Measurements from ENCODE around the gene NAPSA. TPM values are rescaled to one million over a fixed set of nuclear protein-coding genes. Genes with fewer than 3 reads are reported as not detected.

The NAPSA gene
- total and polyA plus RNA-seq, 2 of the 8 experiments (the other 6 are each of a cell fraction or from before 2014, with no cell fraction given): 0.71 to 0.73 TPM

- H3K4me3 ChIP-seq (ENCODE audit: extremely low read depth in 1 of 4, insufficient read depth in 2 of 4, low read depth in 3 of 4, low read length in 4 of 4): no peak overlapping the region
- peaks cover 3% of the 10 kb centered on the region; the same call in 1 of the 2 replicates for H3K79me1 ChIP-seq (ENCODE audit: low read depth, low read length)
- no peak overlapping the region for H3K56ac ChIP-seq (replicated peaks; ENCODE audit: insufficient read length, low read depth, low read length)
- H3K9me3 ChIP-seq (ENCODE audit: insufficient read depth in 2 of 2, low read depth in 1 of 2, low read length in 1 of 2): no peaks in the 10 kb centered on the region
- H3K79me2 ChIP-seq (ENCODE audit: control insufficient read depth in 1 of 2, insufficient read depth in 2 of 2, low read length in 2 of 2): peaks cover 0 to 4% of the 10 kb centered on the region in 2 experiments; a peak in 1 of 4 replicates
- no peak overlapping the region for H3K27ac ChIP-seq (ENCODE audit: low read depth, low read length)
- TF ChIP-seq CTCF (IDR thresholded peaks at IDR 0.05; ENCODE audit: control extremely low read depth in 1 of 3, insufficient read depth in 1 of 3, low read depth in 1 of 3, low read length in 3 of 3) (peak in 2 of 3 experiments; percentile 6; a peak in 2 of 4 replicates), JUN (IDR thresholded peaks at IDR 0.05; ENCODE audit: low read depth, low read length) (no peak)
- no peak overlapping the region for H2AFZ ChIP-seq (ENCODE audit: low read length)
- H4K8ac ChIP-seq (ENCODE audit: extremely low read depth, insufficient read depth, low read length): peak overlapping the region; percentile 46; the same call in 1 of the 2 replicates
- H3K23ac ChIP-seq (ENCODE audit: insufficient read length): no peak overlapping the region
- H2AK5ac ChIP-seq (ENCODE audit: low read depth, low read length): no peak overlapping the region
- H3K14ac ChIP-seq (ENCODE audit: insufficient read length): no peak overlapping the region
- peaks cover 6 to 41% (median 24%) of the 10 kb centered on the region in 4 experiments for H3K36me3 ChIP-seq (ENCODE audit: control insufficient read depth in 2 of 4, insufficient read depth in 4 of 4, low read length in 3 of 4)
- no peak for FAIRE-seq
- no peak overlapping the region for H3K4me2 ChIP-seq (ENCODE audit: insufficient read depth in 1 of 2, low read depth in 2 of 2, low read length in 2 of 2)
- POLR2A ChIA-PET (ENCODE audit: partially characterized antibody): interaction anchor here (0.7 to 2.3 kb wide), 5 partner anchors 16 to 26 kb away, joined by 3 to 15 read pairs (median 3); partner anchors contain the start of genes POLD1 and SPIB
- no peaks in the 10 kb centered on the region for H3K4me1 ChIP-seq (replicated peaks in 1 of 4; ENCODE audit: control insufficient read depth in 3 of 4, insufficient read depth in 4 of 4, low read length in 3 of 4)
- no peak overlapping the region for H3K4ac ChIP-seq (replicated peaks; ENCODE audit: insufficient read length, low read depth, low read length)
- H2BK15ac ChIP-seq (ENCODE audit: low read length): no peak overlapping the region
- H4K91ac ChIP-seq (replicated peaks; ENCODE audit: insufficient read length, low read length): no peak overlapping the region
- no peak overlapping the region for H2BK20ac ChIP-seq (ENCODE audit: low read length)
- 0 out of 2 replicates have a peak overlapping the region, but pooled peaks have one; percentile 16 for H2BK5ac ChIP-seq (ENCODE audit: low read depth, low read length)
- H2BK120ac ChIP-seq (replicated peaks; ENCODE audit: low read depth, low read length): no peak overlapping the region
- no peak for DNase-seq (ENCODE audit: low read depth in 1 of 2, low spot score in 2 of 2)
- WGBS, 2 experiments (ENCODE audit: extremely low coverage in 1 of 2, insufficient coverage in 1 of 2, insufficient read length in 1 of 2, insufficient replicate concordance in 2 of 2, low coverage in 1 of 2, low lambda C conversion rate in 2 of 2, missing lambda C conversion rate in 1 of 2): 93% methylated on average over 32 of the region's 48 CpGs; no CpG with 5 or more reads in 1 of the 2 experiments
- H3K23me2 ChIP-seq (ENCODE audit: low read depth, low read length): no peaks in the 10 kb centered on the region
- no peaks in the 10 kb centered on the region for H3K27me3 ChIP-seq (replicated peaks in 1 of 4; ENCODE audit: control insufficient read depth in 3 of 4, extremely low read depth in 1 of 4, insufficient read depth in 3 of 4, low read length in 3 of 4)
- no peak overlapping the region for H2BK12ac ChIP-seq (ENCODE audit: low read depth, low read length)
- CTCF ChIA-PET (ENCODE audit: partially characterized antibody): interaction anchor here (0.5 to 1.3 kb wide), 6 partner anchors 10 to 273 kb away, joined by 3 to 6 read pairs (median 4); no protein-coding TSS in a partner anchor
- H3K9ac ChIP-seq (replicated peaks in 1 of 4; ENCODE audit: extremely low read depth in 1 of 4, low read depth in 3 of 4, low read length in 3 of 4): no peak overlapping the region; a peak in 1 of 7 replicates
- no peak overlapping the region for H4K5ac ChIP-seq (ENCODE audit: insufficient read length, low read depth, low read length)
- no peak overlapping the region for H3K18ac ChIP-seq (ENCODE audit: extremely low read depth, low read length)
- peaks cover 1 to 3% of the 10 kb centered on the region in 2 experiments for H4K20me1 ChIP-seq (replicated peaks in 1 of 2; ENCODE audit: control insufficient read depth in 1 of 2, insufficient read depth in 2 of 2, low read length in 2 of 2)
Measured at GRCh38 chr19:50401605-50402450, 36.4 kb upstream of the NAPSA start.

Data from H1 (cell line).